ENCODE data around the gene ANO5. TPM values are rescaled to one million over a fixed set of nuclear protein-coding genes. Genes with fewer than 3 reads are reported as not detected.

ANO5 gene
- total and polyA plus RNA-seq, 2 donors (not counting 3 experiments of a cell fraction or from before 2014, with no cell fraction given), result 0.32 to 0.46 TPM

DNA sequence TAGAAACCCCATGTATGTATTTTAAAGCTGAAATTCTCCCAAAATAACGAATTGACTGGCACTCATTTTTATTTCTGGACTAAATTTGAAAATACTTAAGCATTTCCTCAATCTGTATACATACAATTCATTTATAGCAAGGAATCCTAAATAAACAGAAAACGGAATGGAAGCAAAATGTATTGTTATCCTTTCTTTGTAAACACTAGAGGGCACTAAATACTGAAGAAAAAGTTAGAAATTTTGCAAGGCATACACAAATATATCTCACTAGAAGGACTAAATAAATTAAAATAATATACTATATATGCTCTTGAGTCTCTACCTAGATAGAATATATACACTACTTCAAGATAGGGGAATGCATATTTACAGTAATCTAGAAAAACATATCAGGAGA is 23.1 kb upstream of the ANO5 start:
- H3K4me1 ChIP-seq (ENCODE audit: control insufficient read depth, extremely low read depth, insufficient read depth, low read length), result no peaks in the 10 kb centered on the region
- intact Hi-C loops (cut with micrococcal nuclease), result loop anchor here (1.0 to 5.0 kb wide), 2 partner anchors 134 to 617 kb away; no protein-coding TSS in a partner anchor
- TF ChIP-seq EZH2 (IDR thresholded peaks at IDR 0.05; ENCODE audit: borderline replicate concordance, low read depth, low read length, severe bottlenecking), result no peak
- TF ChIP-seq, protein P1, sequence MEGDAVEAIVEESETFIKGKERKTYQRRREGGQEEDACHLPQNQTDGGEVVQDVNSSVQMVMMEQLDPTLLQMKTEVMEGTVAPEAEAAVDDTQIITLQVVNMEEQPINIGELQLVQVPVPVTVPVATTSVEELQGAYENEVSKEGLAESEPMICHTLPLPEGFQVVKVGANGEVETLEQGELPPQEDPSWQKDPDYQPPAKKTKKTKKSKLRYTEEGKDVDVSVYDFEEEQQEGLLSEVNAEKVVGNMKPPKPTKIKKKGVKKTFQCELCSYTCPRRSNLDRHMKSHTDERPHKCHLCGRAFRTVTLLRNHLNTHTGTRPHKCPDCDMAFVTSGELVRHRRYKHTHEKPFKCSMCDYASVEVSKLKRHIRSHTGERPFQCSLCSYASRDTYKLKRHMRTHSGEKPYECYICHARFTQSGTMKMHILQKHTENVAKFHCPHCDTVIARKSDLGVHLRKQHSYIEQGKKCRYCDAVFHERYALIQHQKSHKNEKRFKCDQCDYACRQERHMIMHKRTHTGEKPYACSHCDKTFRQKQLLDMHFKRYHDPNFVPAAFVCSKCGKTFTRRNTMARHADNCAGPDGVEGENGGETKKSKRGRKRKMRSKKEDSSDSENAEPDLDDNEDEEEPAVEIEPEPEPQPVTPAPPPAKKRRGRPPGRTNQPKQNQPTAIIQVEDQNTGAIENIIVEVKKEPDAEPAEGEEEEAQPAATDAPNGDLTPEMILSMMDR (IDR thresholded peaks at IDR 0.05; ENCODE audit: extremely low read depth in 1 of 2, insufficient read depth in 1 of 2, low read depth in 1 of 2, low read length in 2 of 2), result peak in 1 of 2 donors; percentile 4
- no peak for TF ChIP-seq FOS (IDR thresholded peaks at IDR 0.05; ENCODE audit: borderline replicate concordance, insufficient read depth, low read length)

DNA sequence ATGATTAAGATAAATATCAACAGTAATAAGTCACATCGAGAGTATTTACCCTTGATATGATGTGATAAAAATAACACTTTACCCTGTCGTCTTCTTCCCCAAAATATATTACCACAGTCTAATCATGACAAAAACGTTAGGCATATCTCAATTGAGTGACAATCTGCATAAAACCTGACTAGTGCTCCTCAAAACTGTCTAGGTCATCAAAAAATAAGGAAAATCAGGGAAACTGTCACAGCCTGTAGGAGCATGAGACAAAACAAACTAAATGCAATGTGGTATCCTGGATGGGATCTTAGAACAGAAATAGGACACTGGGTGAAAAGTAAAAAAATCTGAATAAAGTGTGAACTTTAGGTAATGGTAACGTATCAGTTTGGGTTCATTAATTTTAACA is 19.4 kb upstream of the ANO5 start:
- CTCF ChIA-PET, result no interaction called here
- BruUV-seq (replicated peaks), result no TSS peak
- H3K9ac ChIP-seq (replicated peaks; ENCODE audit: extremely low read depth, insufficient read depth, low read length), result no peak overlapping the region
- H4K20me1 ChIP-seq (replicated peaks; ENCODE audit: control insufficient read depth, extremely low read depth, insufficient read depth, low read length), result no peaks in the 10 kb centered on the region
- no peaks in the 10 kb centered on the region for H3K9me3 ChIP-seq (replicated peaks; ENCODE audit: control insufficient read depth, insufficient read depth, low read length)
- no peak overlapping the region for H3K27ac ChIP-seq (ENCODE audit: insufficient read depth, low read depth, low read length)
- FAIRE-seq (no peak), DNase-seq (ENCODE audit: low read depth, low spot score) (no peak)
- POLR2A ChIA-PET, result no interaction called here
- no peak overlapping the region for H3K4me2 ChIP-seq (ENCODE audit: insufficient read depth, low read length)
- intact Hi-C loops (cut with micrococcal nuclease) (loop anchor here (5.0 kb wide), 1 partner anchor 614 kb away; no protein-coding TSS in a partner anchor), dilution Hi-C loops (cut with MboI; ENCODE audit: extremely low pct_ligation_motif_present, low sequenced_read_pairs) (no loop called here)
- no peaks in the 10 kb centered on the region for H3K27me3 ChIP-seq (ENCODE audit: control insufficient read depth in 2 of 2, insufficient read depth in 2 of 2, low read length in 2 of 2)
- H3K36me3 ChIP-seq (ENCODE audit: control insufficient read depth in 2 of 2, extremely low read depth in 1 of 2, insufficient read depth in 2 of 2, low read length in 2 of 2), result no peaks in the 10 kb centered on the region
- TF ChIP-seq POLR2A (IDR thresholded peaks at IDR 0.05; ENCODE audit: low read depth, low read length) (no peak), MYC (IDR thresholded peaks at IDR 0.05; ENCODE audit: low read depth, low read length) (no peak), POLR2AphosphoS5 (IDR thresholded peaks at IDR 0.05; ENCODE audit: insufficient read depth, low read depth, low read length) (no peak), FOS (IDR thresholded peaks at IDR 0.05; ENCODE audit: borderline replicate concordance, insufficient read depth, low read length) (no peak), GATA2 (IDR thresholded peaks at IDR 0.05; ENCODE audit: insufficient read depth, insufficient read length, low read depth, low read length) (no peak), EZH2 (IDR thresholded peaks at IDR 0.05; ENCODE audit: borderline replicate concordance, low read depth, low read length, severe bottlenecking) (no peak), JUN (IDR thresholded peaks at IDR 0.05; ENCODE audit: borderline replicate concordance, insufficient read depth, insufficient read length, low read depth) (no peak)
- TF ChIP-seq, protein P1 (IDR thresholded peaks at IDR 0.05; ENCODE audit: extremely low read depth in 1 of 2, insufficient read depth in 1 of 2, low read depth in 1 of 2, low read length in 2 of 2), result no peak
- H3K79me2 ChIP-seq (ENCODE audit: control insufficient read depth, insufficient read depth, low read length), result no peaks in the 10 kb centered on the region
- no peaks in the 10 kb centered on the region for H3K9me1 ChIP-seq (replicated peaks; ENCODE audit: control insufficient read depth, extremely low read depth, insufficient read depth, low read length)
- H3K4me3 ChIP-seq (replicated peaks in 1 of 3; ENCODE audit: insufficient read depth in 1 of 3, low read depth in 1 of 3, low read length in 3 of 3), result no peak overlapping the region
- no peak overlapping the region for H2AFZ ChIP-seq (ENCODE audit: low read depth, low read length)
- H3K4me1 ChIP-seq (ENCODE audit: control insufficient read depth, extremely low read depth, insufficient read depth, low read length), result no peaks in the 10 kb centered on the region

More for the DNA sequence above, 23.1 kb upstream of the ANO5 start:
- no peak overlapping the region for H3K27ac ChIP-seq (ENCODE audit: insufficient read depth, low read depth, low read length)
- H3K36me3 ChIP-seq (ENCODE audit: control insufficient read depth in 2 of 2, extremely low read depth in 1 of 2, insufficient read depth in 2 of 2, low read length in 2 of 2), result no peaks in the 10 kb centered on the region
- H3K9me3 ChIP-seq (replicated peaks; ENCODE audit: control insufficient read depth, insufficient read depth, low read length), result no peaks in the 10 kb centered on the region
- no peak overlapping the region for H2AFZ ChIP-seq (ENCODE audit: low read depth, low read length)
- ChIA-PET CTCF (interaction anchor here (2.2 to 2.4 kb wide), 2 partner anchors 74 to 135 kb away, joined by 9 to 22 read pairs; no protein-coding TSS in a partner anchor), POLR2A (no interaction called here)
- no peak for DNase-seq (ENCODE audit: low read depth, low spot score)
- FAIRE-seq, result peak; percentile 65
- H3K9ac ChIP-seq (replicated peaks; ENCODE audit: extremely low read depth, insufficient read depth, low read length), result no peak overlapping the region
- H3K27me3 ChIP-seq (ENCODE audit: control insufficient read depth in 2 of 2, insufficient read depth in 2 of 2, low read length in 2 of 2), result no peaks in the 10 kb centered on the region
- H3K9me1 ChIP-seq (replicated peaks; ENCODE audit: control insufficient read depth, extremely low read depth, insufficient read depth, low read length), result no peaks in the 10 kb centered on the region
- no peak overlapping the region for H3K4me2 ChIP-seq (ENCODE audit: insufficient read depth, low read length)
- H4K20me1 ChIP-seq (replicated peaks; ENCODE audit: control insufficient read depth, extremely low read depth, insufficient read depth, low read length), result no peaks in the 10 kb centered on the region
- dilution Hi-C loops (cut with MboI; ENCODE audit: extremely low pct_ligation_motif_present, low sequenced_read_pairs), result no loop called here
- BruUV-seq (replicated peaks), result no TSS peak
- no peak overlapping the region for H3K4me3 ChIP-seq (replicated peaks in 1 of 3; ENCODE audit: insufficient read depth in 1 of 3, low read depth in 1 of 3, low read length in 3 of 3)
- no peaks in the 10 kb centered on the region for H3K79me2 ChIP-seq (ENCODE audit: control insufficient read depth, insufficient read depth, low read length)
